K562 (cell line): Measurements from ENCODE around the gene CLASP1. TPM values are rescaled to one million over a fixed set of nuclear protein-coding genes. Genes with fewer than 3 reads are reported as not detected.

Source experiments
- ATAC-seq: fragments of 200-7000 bp; cut with Tn5 transposase; 3 replicates; pipeline ENCODE4 v1.9.1; 2020; ENCODE audit warnings: moderate library complexity
- BruUV-seq: library from RNA; stranded (reverse); fragments of 400-500 nt; replicated peaks from 2 replicates; lab custom pipeline; 2021; lab: Mats Ljungman, UMichigan
- CTCF ChIA-PET: fragments of 300-600 bp; formaldehyde crosslinking; extraction: SDS; loops from one replicate; lab custom pipeline; 2021; ENCODE audit warnings: low intra/inter-chr PET ratio; lab: Yijun Ruan, JAX
- POLR2A ChIA-PET: fragments of 300-600, 350-650 bp; sonication (Branson Sonifier 250); formaldehyde crosslinking; extraction: SDS; loops from one replicate; lab custom pipeline; 2021; ENCODE audit warnings: antibody characterized with exemption, inconsistent platforms; lab: Yijun Ruan, JAX
- DNase-seq, 4 experiments: peaks; one replicate each; pipeline versions ENCODE4 v3.0.0 to v3.0.0-alpha.2; 2011 to 2018; ENCODE audit warnings: low spot score in 3 of 4, mixed read lengths in 3 of 4; ENCODE audit errors: extremely low read depth in 1 of 4
- FAIRE-seq: peaks from 2 replicates; lab custom pipeline; 2011; peaks lifted over from hg19 to GRCh38; lab: Jason Lieb, UNC
- H2AFZ ChIP-seq: 2 replicates; pipeline ENCODE4 v1.6.0; 2011; ENCODE audit warnings: low read depth, low read length, control low read depth, inconsistent platforms
- H3K27ac ChIP-seq: fragments of 200-600 bp; 3 replicates; pipeline ENCODE4 v1.8.0; 2011; ENCODE audit warnings: low read depth, mild to moderate bottlenecking, control low read depth, inconsistent platforms, low read length, moderate library complexity, mixed read lengths; ENCODE audit errors: extremely low read depth
- H3K27me3 ChIP-seq, 2 experiments: fragments of 300-600 bp in 1 of 2; 2 replicates in 1 of 2; 3 replicates in 1 of 2; pipeline versions ENCODE4 v1.6.0 to v1.8.0; 2011; ENCODE audit warnings: inconsistent platforms in 2 of 2, low read length in 2 of 2, mild to moderate bottlenecking in 1 of 2, mixed read lengths in 1 of 2, moderate library complexity in 1 of 2; ENCODE audit not compliant: control insufficient read depth in 2 of 2, insufficient read depth in 2 of 2
- H3K36me3 ChIP-seq: fragments of 300-600 bp; 3 replicates; pipeline ENCODE4 v1.8.0; 2011; ENCODE audit warnings: mild to moderate bottlenecking, low read length, inconsistent platforms; ENCODE audit not compliant: control insufficient read depth, insufficient read depth
- H3K4me1 ChIP-seq, 2 experiments: fragments of 200-600 bp in 1 of 2; replicated peaks in 1 of 2; 2 replicates in 1 of 2; 3 replicates in 1 of 2; pipeline versions ENCODE4 v1.5.1 to v1.8.0; 2011; ENCODE audit warnings: inconsistent platforms in 2 of 2, low read length in 2 of 2, mild to moderate bottlenecking in 1 of 2, mixed read lengths in 1 of 2, moderate library complexity in 1 of 2; ENCODE audit not compliant: control insufficient read depth in 2 of 2, insufficient read depth in 2 of 2
- H3K4me2 ChIP-seq: 2 replicates; pipeline ENCODE4 v1.6.1; 2011; ENCODE audit warnings: low read length, control low read depth, inconsistent platforms, mixed read lengths; ENCODE audit not compliant: insufficient read depth
- H3K4me3 ChIP-seq: fragments of 200-600 bp; sonication (generic), shearing (Covaris generic); 2 replicates; pipeline ENCODE4 v1.5.1; 2016; ENCODE audit warnings: control low read depth, inconsistent platforms
- H3K79me2 ChIP-seq: fragments of 200-600 bp; 3 replicates; pipeline ENCODE4 v1.8.0; 2011; ENCODE audit warnings: low read length, inconsistent platforms; ENCODE audit not compliant: control insufficient read depth, insufficient read depth
- H3K9ac ChIP-seq, 2 experiments: 2 replicates each; pipeline versions ENCODE4 v1.6.0 to v1.6.1; 2011; ENCODE audit warnings: low read depth in 2 of 2, low read length in 2 of 2, control low read depth in 1 of 2, inconsistent platforms in 1 of 2, mild to moderate bottlenecking in 1 of 2, mixed read lengths in 1 of 2; ENCODE audit not compliant: insufficient read depth in 1 of 2
- H3K9me1 ChIP-seq: one replicate; pipeline ENCODE4 v1.6.0; 2011; ENCODE audit warnings: inconsistent platforms, mild to moderate bottlenecking, low read length, moderate library complexity; ENCODE audit not compliant: control insufficient read depth, insufficient read depth
- H3K9me3 ChIP-seq: replicated peaks from 2 replicates; pipeline ENCODE4 v1.5.1; 2011; ENCODE audit warnings: low read depth, low read length, inconsistent platforms; ENCODE audit not compliant: control insufficient read depth, insufficient read depth
- H4K20me1 ChIP-seq: replicated peaks from 2 replicates; pipeline ENCODE4 v1.6.1; 2011; ENCODE audit warnings: low read length, inconsistent platforms, mixed read lengths; ENCODE audit not compliant: control insufficient read depth, insufficient read depth
- CCAR2 ChIP-seq: fragments of 200-400 bp; formaldehyde crosslinking; IDR thresholded peaks from 2 replicates; pipeline ENCODE4 v1.6.1; 2017; ENCODE audit warnings: mild to moderate bottlenecking, low read depth, low read length
- CREB5 ChIP-seq: fragments of 250-450 bp; sonication (Bioruptor Pico); IDR thresholded peaks from 2 replicates; pipeline ENCODE4 v1.5.0; 2020; ENCODE audit warnings: mild to moderate bottlenecking
- CTBP1 ChIP-seq: fragments of 450-650 bp; IDR thresholded peaks from 2 replicates; pipeline ENCODE4 v1.6.1; 2016; ENCODE audit warnings: borderline replicate concordance
- HMGN3 ChIP-seq: IDR thresholded peaks from 2 replicates; pipeline ENCODE4 v1.6.1; 2011; ENCODE audit warnings: borderline replicate concordance, low read depth, mild to moderate bottlenecking, mixed read lengths, low read length; ENCODE audit not compliant: insufficient read length; ENCODE audit errors: extremely low read depth
- KAT7 ChIP-seq: sonication (generic); formaldehyde crosslinking; IDR thresholded peaks from 2 replicates; pipeline ENCODE4 v1.8.0; 2022; ENCODE audit warnings: missing genetic modification reagents, mild to moderate bottlenecking, borderline replicate concordance
- KDM4B ChIP-seq, 2 experiments: fragments of 450-650 bp in 1 of 2; sonication (generic) in 1 of 2; IDR thresholded peaks; 2 replicates each; pipeline ENCODE4 v1.6.1; 2016 to 2017; ENCODE audit warnings: borderline replicate concordance in 2 of 2, antibody characterized with exemption in 1 of 2, low read depth in 1 of 2, mild to moderate bottlenecking in 1 of 2
- RBM14 ChIP-seq: fragments of 200-400 bp; formaldehyde crosslinking; IDR thresholded peaks from 2 replicates; pipeline ENCODE4 v1.6.1; 2018; ENCODE audit warnings: low read depth, mild to moderate bottlenecking, low read length, moderate library complexity, borderline replicate concordance; ENCODE audit not compliant: insufficient read depth
- TCF15 ChIP-seq: fragments of 250-450 bp; sonication (Bioruptor Pico); IDR thresholded peaks from 2 replicates; pipeline ENCODE4 v1.8.0; 2022; ENCODE audit warnings: moderate library complexity, mild to moderate bottlenecking, inconsistent platforms
- YBX1 ChIP-seq: fragments of 450-650 bp; IDR thresholded peaks from 2 replicates; pipeline ENCODE4 v1.7.1; 2016; ENCODE audit warnings: mild to moderate bottlenecking
- ZNF146 ChIP-seq: IDR thresholded peaks from one replicate; pipeline ENCODE4 v1.6.1; 2018; ENCODE audit warnings: missing compliant biosample characterization; ENCODE audit not compliant: unreplicated experiment
- ZNF436 ChIP-seq: fragments of 250-450, 450-650 bp; sonication (Bioruptor Pico); formaldehyde crosslinking; IDR thresholded peaks from 2 replicates; pipeline ENCODE4 v1.7.0; 2020; ENCODE audit warnings: mild to moderate bottlenecking
- WGBS: fragments of 100-300 bp; shearing (Covaris generic); methylation state at CpG from one replicate; pipeline ENCODE4 v1.1.6; 2016; ENCODE audit warnings: low coverage, mixed read lengths; ENCODE audit not compliant: insufficient coverage; ENCODE audit errors: missing lambda C conversion rate; 5-methylcytosine and 5-hydroxymethylcytosine counted together
- in situ Hi-C: fragments of 300-500 bp; cut with MboI; formaldehyde crosslinking; loops from 4 replicates; pipeline ENCODE4 v1.15.0; 2018; ENCODE audit warnings: inconsistent platforms, mixed read lengths
- intact Hi-C: fragments of 100-400 bp; cut with micrococcal nuclease; formaldehyde crosslinking; loops from 2 replicates; pipeline ENCODE4 v1.14.2; 2022
- polyA plus RNA-seq, 8 experiments: library from polyadenylated mRNA; depleted of rRNA in 4 of 8; stranded (reverse) in 5 of 8; unstranded in 3 of 8; fragments of >200 nt; fragmentation: Nextera tagmentation in 2 of 8; fragmentation: Illumina TruSeq in 1 of 8; extraction: Ambion mirVana in 2 of 8; extraction: Trizol in 1 of 8; gene quantifications; 2 replicates each; pipeline versions ENCODE4 v1.2.1 to v1.2.3, GENCODE V29; 2011 to 2014; ENCODE audit warnings: inconsistent platforms in 1 of 8, missing spikeins in 1 of 8
- total RNA-seq, 7 experiments: library from RNA; depleted of rRNA in 6 of 7; stranded (reverse); fragments of >200 nt in 6 of 7; fragmentation: Illumina TruSeq in 2 of 7; extraction: Trizol in 2 of 7; gene quantifications; 2 replicates each; pipeline versions ENCODE4 v1.2.1 to v1.2.3, GENCODE V29; 2011 to 2021; ENCODE audit warnings: low replicate concordance in 1 of 7

Gene CLASP1
- total and polyA plus RNA-seq, 9 of the 15 experiments (the other 6 are each of a cell fraction or from before 2014, with no cell fraction given) = 1.7 to 40.3 (median 20.7) TPM

GRCh38 chr2:121570036-121570666 is 79.1 kb downstream of the CLASP1 start (continued):
- TF ChIP-seq KAT7 = no peak
- TF ChIP-seq TCF15 (CRISPR knock-in tag) = no peak

- WGBS = 38% methylated on average over 4 of the region's 4 CpGs
- no peak overlapping the region for H3K4me2 ChIP-seq
- no peaks in the 10 kb centered on the region for H3K4me1 ChIP-seq
- H3K9me1 ChIP-seq = no peaks in the 10 kb centered on the region
- no peak for TF ChIP-seq YBX1
- TF ChIP-seq CTBP1 = no peak
- no peak for TF ChIP-seq HMGN3
- TF ChIP-seq CCAR2 = no peak
- no peak for TF ChIP-seq CREB5 (CRISPR knock-in tag)
- no peak for TF ChIP-seq RBM14
- no peak for TF ChIP-seq ZNF436 (CRISPR knock-in tag)
- TF ChIP-seq ZNF146 (CRISPR knock-in tag) = no peak
- TF ChIP-seq KDM4B (IDR thresholded peaks at IDR 0.05; ENCODE audit: borderline replicate concordance in 2 of 2, low read depth in 1 of 2) = no peak
- H2AFZ ChIP-seq = no peak overlapping the region
- POLR2A ChIA-PET = interaction anchor here (0.6 to 1.0 kb wide), 2 partner anchors 9 to 14 kb away, joined by 3 read pairs; no protein-coding TSS in a partner anchor
- intact Hi-C loops = no loop called here
- DNase-seq (no peak), FAIRE-seq (no peak), ATAC-seq (peak; percentile 51)
- H3K4me3 ChIP-seq = no peak overlapping the region
- H3K9ac ChIP-seq = no peak overlapping the region
- H3K27ac ChIP-seq = no peak overlapping the region
- in situ Hi-C loops = no loop called here
- peaks cover 15% of the 10 kb centered on the region; the same call in 1 of the 3 replicates for H3K79me2 ChIP-seq
- H3K9me3 ChIP-seq = no peaks in the 10 kb centered on the region
- H3K36me3 ChIP-seq = no peaks in the 10 kb centered on the region; the same call in 2 of the 3 replicates
- H4K20me1 ChIP-seq = no peaks in the 10 kb centered on the region; the same call in none of the 2 replicates
- no TSS peak for BruUV-seq
- no peaks in the 10 kb centered on the region for H3K27me3 ChIP-seq
- CTCF ChIA-PET = no interaction called here
Measured at GRCh38 chr2:121567957-121568409, 81.3 kb downstream of the CLASP1 start.
